OCI-LY1 (cell line): Measurements from ENCODE around the gene FYB1.

ENCODE experiments used
- H2AFZ ChIP-seq: fragments of 200-600 bp; sonication (generic), shearing (Covaris generic); 2 replicates; pipeline ENCODE4 v1.6.0; 2014; ENCODE audit warnings: antibody characterized with exemption, mild to moderate bottlenecking, low read length
- H3F3A ChIP-seq: fragments of 200-600 bp; sonication (generic), shearing (Covaris generic); 2 replicates; pipeline ENCODE4 v1.6.0; 2014; ENCODE audit warnings: mild to moderate bottlenecking, antibody characterized with exemption, low read length, moderate library complexity; ENCODE audit not compliant: insufficient read depth
- H3K27ac ChIP-seq: fragments of 200-600 bp; sonication (generic); 2 replicates; pipeline ENCODE4 v1.5.1; 2014; ENCODE audit warnings: low read length, mixed run types, mild to moderate bottlenecking, low read depth; ENCODE audit not compliant: poor library complexity, severe bottlenecking
- H3K27me3 ChIP-seq: fragments of 200-600 bp; sonication (generic); 2 replicates; pipeline ENCODE4 v1.6.0; 2014; ENCODE audit warnings: antibody characterized with exemption, mild to moderate bottlenecking, low read length, moderate library complexity; ENCODE audit not compliant: insufficient read depth
- H3K36me3 ChIP-seq: fragments of 200-600 bp; sonication (generic); 2 replicates; pipeline ENCODE4 v1.6.1; 2014; ENCODE audit warnings: mild to moderate bottlenecking, antibody characterized with exemption, low read length, moderate library complexity, mixed read lengths; ENCODE audit not compliant: insufficient read depth
- H3K4me1 ChIP-seq: fragments of 200-600 bp; sonication (generic); 2 replicates; pipeline ENCODE4 v1.5.1; 2014; ENCODE audit warnings: mild to moderate bottlenecking, low read length, moderate library complexity; ENCODE audit not compliant: insufficient read depth, severe bottlenecking
- H3K4me2 ChIP-seq: fragments of 200-600 bp; sonication (generic), shearing (Covaris generic); 2 replicates; pipeline ENCODE4 v1.6.1; 2014; ENCODE audit warnings: low read length
- H3K4me3 ChIP-seq: fragments of 200-600 bp; sonication (generic); 2 replicates; pipeline ENCODE4 v1.5.1; 2014; ENCODE audit warnings: low read length, low read depth, mild to moderate bottlenecking, mixed read lengths; ENCODE audit not compliant: poor library complexity, severe bottlenecking
- H3K79me2 ChIP-seq: fragments of 200-600 bp; shearing (Covaris generic); 2 replicates; pipeline ENCODE4 v1.6.1; 2016; ENCODE audit warnings: mixed run types, low read length, mixed read lengths; ENCODE audit not compliant: insufficient read depth
- H3K9ac ChIP-seq: fragments of 200-600 bp; sonication (generic), shearing (Covaris generic); 2 replicates; pipeline ENCODE4 v1.6.1; 2014; ENCODE audit warnings: mild to moderate bottlenecking, low read length, mixed read lengths
- H3K9me2 ChIP-seq: fragments of 200-600 bp; sonication (generic), shearing (Covaris generic); 2 replicates; pipeline ENCODE4 v1.6.1; 2014; ENCODE audit warnings: low read depth, mild to moderate bottlenecking, low read length, mixed read lengths
- H3K9me3 ChIP-seq: fragments of 200-600 bp; shearing (Covaris generic); 2 replicates; pipeline ENCODE4 v1.6.1; 2014; ENCODE audit warnings: low read length, mixed read lengths
- H4K20me1 ChIP-seq: fragments of 200-600 bp; sonication (generic), shearing (Covaris generic); 2 replicates; pipeline ENCODE4 v1.6.0; 2016; ENCODE audit warnings: mild to moderate bottlenecking, low read length; ENCODE audit not compliant: insufficient read depth
- EZH2 ChIP-seq: fragments of 200-600 bp; sonication (generic), shearing (Covaris generic); IDR thresholded peaks from 2 replicates; pipeline ENCODE4 v1.8.0; 2017; ENCODE audit warnings: borderline replicate concordance, mixed run types, mild to moderate bottlenecking, antibody characterized with exemption, low read length, moderate library complexity, mixed read lengths
- TF ChIP-seq, protein P1 (sequence below): fragments of 200-600 bp; sonication (generic), shearing (Covaris generic); IDR thresholded peaks from 2 replicates; pipeline ENCODE4 v1.5.1; 2017; ENCODE audit warnings: mild to moderate bottlenecking, antibody characterized with exemption, low read length, moderate library complexity, mixed read lengths

Gene FYB1

DNA sequence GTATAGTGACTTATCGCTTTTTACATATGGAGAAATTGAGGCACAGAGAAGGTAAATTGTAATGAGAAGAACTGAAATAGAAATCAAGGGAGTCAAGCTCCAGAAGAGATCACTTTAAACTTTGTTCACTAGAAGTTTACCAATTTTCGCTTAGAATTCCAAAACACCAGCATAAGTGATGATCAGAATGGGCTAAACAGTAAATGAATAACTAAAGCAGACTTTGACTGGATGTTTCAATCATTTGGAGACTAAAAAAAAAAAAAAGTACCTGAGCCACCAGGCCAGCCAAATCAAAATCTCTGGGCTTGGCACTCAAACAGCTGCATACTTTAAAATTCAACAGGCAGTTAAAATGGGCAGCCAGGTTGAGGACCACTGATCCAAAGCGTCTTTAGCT is 38.2 kb upstream of the FYB1 start:
- no peak overlapping the region for H3K27ac ChIP-seq
- H3K4me3 ChIP-seq = no peak overlapping the region
- H3F3A ChIP-seq = no peaks in the 10 kb centered on the region
- H4K20me1 ChIP-seq = no peaks in the 10 kb centered on the region
- H3K4me1 ChIP-seq = no peaks in the 10 kb centered on the region
- no peaks in the 10 kb centered on the region for H3K79me2 ChIP-seq
- no peaks in the 10 kb centered on the region for H3K9me2 ChIP-seq
- TF ChIP-seq EZH2 = no peak
- TF ChIP-seq, protein P1, sequence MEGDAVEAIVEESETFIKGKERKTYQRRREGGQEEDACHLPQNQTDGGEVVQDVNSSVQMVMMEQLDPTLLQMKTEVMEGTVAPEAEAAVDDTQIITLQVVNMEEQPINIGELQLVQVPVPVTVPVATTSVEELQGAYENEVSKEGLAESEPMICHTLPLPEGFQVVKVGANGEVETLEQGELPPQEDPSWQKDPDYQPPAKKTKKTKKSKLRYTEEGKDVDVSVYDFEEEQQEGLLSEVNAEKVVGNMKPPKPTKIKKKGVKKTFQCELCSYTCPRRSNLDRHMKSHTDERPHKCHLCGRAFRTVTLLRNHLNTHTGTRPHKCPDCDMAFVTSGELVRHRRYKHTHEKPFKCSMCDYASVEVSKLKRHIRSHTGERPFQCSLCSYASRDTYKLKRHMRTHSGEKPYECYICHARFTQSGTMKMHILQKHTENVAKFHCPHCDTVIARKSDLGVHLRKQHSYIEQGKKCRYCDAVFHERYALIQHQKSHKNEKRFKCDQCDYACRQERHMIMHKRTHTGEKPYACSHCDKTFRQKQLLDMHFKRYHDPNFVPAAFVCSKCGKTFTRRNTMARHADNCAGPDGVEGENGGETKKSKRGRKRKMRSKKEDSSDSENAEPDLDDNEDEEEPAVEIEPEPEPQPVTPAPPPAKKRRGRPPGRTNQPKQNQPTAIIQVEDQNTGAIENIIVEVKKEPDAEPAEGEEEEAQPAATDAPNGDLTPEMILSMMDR = no peak
- no peaks in the 10 kb centered on the region for H3K9me3 ChIP-seq
- no peak overlapping the region for H3K9ac ChIP-seq
- no peaks in the 10 kb centered on the region for H3K27me3 ChIP-seq
- H2AFZ ChIP-seq = no peak overlapping the region
- no peaks in the 10 kb centered on the region for H3K36me3 ChIP-seq
- no peak overlapping the region for H3K4me2 ChIP-seq

DNA sequence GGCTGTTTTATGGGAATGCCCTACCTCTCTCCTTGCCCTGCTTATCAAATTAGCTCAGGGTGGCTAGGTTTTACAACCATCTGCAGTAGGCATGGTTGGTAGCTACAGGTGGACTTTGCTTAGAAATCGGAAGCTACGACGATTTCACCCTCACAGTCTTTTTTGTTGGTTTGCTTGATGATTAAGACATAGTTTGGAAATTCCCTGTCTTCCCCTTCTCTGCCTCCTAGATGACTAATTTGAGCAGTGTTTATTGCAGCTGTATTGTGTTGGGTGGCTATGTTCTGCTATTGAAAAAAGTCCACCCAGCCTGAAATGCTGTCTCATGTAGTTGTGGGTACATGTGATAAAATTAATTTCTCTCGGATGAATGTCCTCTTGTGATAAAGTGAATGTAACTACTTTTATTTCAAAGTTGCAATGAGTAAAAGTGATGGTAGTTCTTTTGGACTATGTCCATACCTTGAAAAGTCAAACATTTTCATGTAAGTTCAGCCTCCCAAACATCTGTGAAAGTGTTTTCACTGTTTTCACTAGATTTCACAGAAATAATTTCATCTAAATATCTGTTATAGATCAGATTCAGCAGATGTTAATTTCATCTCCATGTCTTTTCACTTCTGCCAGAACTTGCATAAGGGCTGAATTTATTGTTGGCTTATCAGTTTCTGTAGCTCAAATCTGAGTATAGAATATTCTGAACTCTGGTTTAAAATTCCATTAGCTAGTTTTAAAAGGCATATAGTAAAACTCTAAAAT is 37.3 kb upstream of the FYB1 start:
- Histone ChIP-seq H3F3A (no peaks in the 10 kb centered on the region), H4K20me1 (no peaks in the 10 kb centered on the region), H3K79me2 (no peaks in the 10 kb centered on the region), H3K9me3 (no peaks in the 10 kb centered on the region), H3K4me2 (no peak overlapping the region), H3K4me3 (no peak overlapping the region), H3K4me1 (no peaks in the 10 kb centered on the region), H3K9ac (no peak overlapping the region), H3K36me3 (no peaks in the 10 kb centered on the region), H2AFZ (no peak overlapping the region), H3K27ac (no peak overlapping the region), H3K9me2 (no peaks in the 10 kb centered on the region), H3K27me3 (no peaks in the 10 kb centered on the region)
- TF ChIP-seq EZH2 = no peak
- TF ChIP-seq, protein P1 = no peak

DNA sequence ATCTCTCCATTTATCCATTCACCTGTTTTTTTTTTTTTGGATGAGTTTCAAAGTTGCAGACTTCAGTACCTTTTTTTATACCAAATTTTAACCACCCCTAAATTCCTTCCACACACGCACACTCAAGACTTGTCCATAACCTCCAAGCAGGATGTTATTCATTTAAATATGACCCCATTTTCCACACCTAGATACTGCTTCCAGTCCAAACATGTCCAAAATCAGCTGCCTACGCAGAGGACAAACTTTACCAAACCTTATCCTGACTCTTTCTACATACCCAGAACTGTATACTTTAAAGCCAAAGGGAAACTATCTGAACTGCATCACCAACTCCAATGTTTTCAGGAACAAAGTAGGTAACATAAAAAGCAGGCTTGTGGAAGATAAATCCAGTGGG is 36.0 kb upstream of the FYB1 start:
- H4K20me1 ChIP-seq = no peaks in the 10 kb centered on the region
- H3K27ac ChIP-seq = no peak overlapping the region
- no peak overlapping the region for H3K4me2 ChIP-seq
- no peaks in the 10 kb centered on the region for H3K9me2 ChIP-seq
- no peaks in the 10 kb centered on the region for H3F3A ChIP-seq
- TF ChIP-seq, protein P1 = no peak
- TF ChIP-seq EZH2 = no peak
- no peaks in the 10 kb centered on the region for H3K4me1 ChIP-seq
- no peak overlapping the region for H2AFZ ChIP-seq
- H3K27me3 ChIP-seq = no peaks in the 10 kb centered on the region
- no peaks in the 10 kb centered on the region for H3K36me3 ChIP-seq
- no peaks in the 10 kb centered on the region for H3K9me3 ChIP-seq
- no peak overlapping the region for H3K4me3 ChIP-seq
- H3K9ac ChIP-seq = no peak overlapping the region
- no peaks in the 10 kb centered on the region for H3K79me2 ChIP-seq
